NCI-H1694 treated with DMSO at 0.1 percent for 48 hours (cell line): ENCODE results near the gene TMEM116.
A peak's percentile ranks its signal among the peaks of the same experiment; 100 is the strongest.
"Not testable (repeated sequence)": the region's sequence is repeated elsewhere in the genome, so short reads cannot be mapped to it uniquely, and the experiment has no call there.

Source experiments
- DNase-seq: peaks from one replicate; lab custom pipeline; 2025; lab: John Stamatoyannopoulos, UW

TMEM116 gene

GRCh38 chr12:112012775-112013600, at the start of gene TMEM116, which contains the start of gene ERP29:
TSS of gene TMEM116 (minus strand) at chr12:112013165. CDS start at chr12:112005270, 7,895 bp downstream.
TSS of gene ERP29 (plus strand) at chr12:112013426. CDS start at chr12:112013466, 40 bp downstream.
- DNase-seq, result peak; percentile 92

GRCh38 chr12:112061137-112061536, 48.2 kb upstream of the TMEM116 start:
- DNase-seq, result no peak

GRCh38 chr12:112049351-112049750, 36.4 kb upstream of the TMEM116 start:
- no peak for DNase-seq

- DNase-seq, result no peak
Observed at GRCh38 chr12:112046003-112046402, 33.0 kb upstream of the TMEM116 start.

- DNase-seq, result not testable (repeated sequence)
Observed at GRCh38 chr12:112036614-112037013, 23.6 kb upstream of the TMEM116 start.

GRCh38 chr12:112035219-112035785, 22.3 kb upstream of the TMEM116 start:
- no peak for DNase-seq

GRCh38 chr12:112032292-112032691, 19.3 kb upstream of the TMEM116 start:
- DNase-seq, result no peak

- DNase-seq, result no peak
Observed at GRCh38 chr12:112031472-112031871, 18.5 kb upstream of the TMEM116 start.

GRCh38 chr12:112029301-112029700, 16.3 kb upstream of the TMEM116 start:
- no peak for DNase-seq

- DNase-seq, result no peak
Observed at GRCh38 chr12:112025808-112026375, 12.9 kb upstream of the TMEM116 start.

- no peak for DNase-seq
Observed at GRCh38 chr12:112023759-112024396, 10.9 kb upstream of the TMEM116 start.

GRCh38 chr12:112022241-112023016, 9.5 kb upstream of the TMEM116 start:
- no peak for DNase-seq

- DNase-seq, result no peak
Observed at GRCh38 chr12:112020947-112021457, 8.0 kb upstream of the TMEM116 start.

- no peak for DNase-seq
Observed at GRCh38 chr12:112018571-112019237, 5.7 kb upstream of the TMEM116 start.

GRCh38 chr12:112017041-112017440, 4.1 kb upstream of the TMEM116 start:
- DNase-seq, result peak; percentile 87

GRCh38 chr12:112015938-112016337, 3.0 kb upstream of the TMEM116 start:
- no peak for DNase-seq

GRCh38 chr12:112013601-112014402, 837 bp upstream of the TMEM116 start:
- peak; percentile 68 for DNase-seq

- DNase-seq, result no peak
Observed at GRCh38 chr12:112011685-112012084, 1.3 kb downstream of the TMEM116 start.

- DNase-seq, result no peak
Observed at GRCh38 chr12:112010415-112011344, 2.3 kb downstream of the TMEM116 start.
